ENCODE results near the gene TGM4.

GRCh38 chr3:44915702-44916438 lies 41.5 kb downstream of the TGM4 start:
- TF ChIP-seq CTCF (IDR thresholded peaks at IDR 0.05; ENCODE audit: insufficient read depth, low read length, poor library complexity, severe bottlenecking) (no peak), EZH2phosphoT487 (conservative IDR thresholded peaks at IDR 0.05; ENCODE audit: low read length) (no peak)
